HEK293 (cell line): Measurements from ENCODE around the gene CRB2.

Source experiments
- ZNF133 ChIP-seq: fragments of 450-650 bp; formaldehyde crosslinking; IDR thresholded peaks from 2 replicates; pipeline ENCODE4 v1.5.1; 2016; ENCODE audit warnings: missing biosample characterization, missing genetic modification characterization
- ZNF239 ChIP-seq: fragments of 450-650 bp; formaldehyde crosslinking; IDR thresholded peaks from 2 replicates; pipeline ENCODE4 v1.5.1; 2016; ENCODE audit warnings: missing biosample characterization, missing genetic modification characterization
- ZNF302 ChIP-seq: fragments of 450-650 bp; formaldehyde crosslinking; IDR thresholded peaks from 2 replicates; pipeline ENCODE4 v1.5.1; 2016; ENCODE audit warnings: missing biosample characterization, missing genetic modification characterization, low read depth
- ZNF354C ChIP-seq: fragments of 450-650 bp; formaldehyde crosslinking; IDR thresholded peaks from 2 replicates; pipeline ENCODE4 v1.5.1; 2016; ENCODE audit warnings: missing biosample characterization, missing genetic modification characterization, low read depth, borderline replicate concordance
- ZNF404 ChIP-seq: fragments of 450-650 bp; formaldehyde crosslinking; IDR thresholded peaks from 2 replicates; pipeline ENCODE4 v1.5.1; 2017; ENCODE audit warnings: missing biosample characterization, missing genetic modification characterization
- ZNF501 ChIP-seq: fragments of 450-650 bp; formaldehyde crosslinking; IDR thresholded peaks from 2 replicates; pipeline ENCODE4 v1.5.1; 2016; ENCODE audit warnings: missing biosample characterization, missing genetic modification characterization
- ZNF596 ChIP-seq: fragments of 450-650 bp; IDR thresholded peaks from 2 replicates; pipeline ENCODE4 v1.5.0; 2018; ENCODE audit warnings: missing biosample characterization, mild to moderate bottlenecking, missing genetic modification characterization, moderate library complexity
- ZNF670 ChIP-seq: fragments of 450-650 bp; formaldehyde crosslinking; IDR thresholded peaks from 2 replicates; pipeline ENCODE4 v1.5.1; 2016; ENCODE audit warnings: missing biosample characterization, missing genetic modification characterization, low read depth
- TF ChIP-seq, protein P1 (sequence below): fragments of 450-650 bp; formaldehyde crosslinking; IDR thresholded peaks from 2 replicates; pipeline ENCODE4 v1.5.1; 2016; ENCODE audit warnings: missing biosample characterization, missing genetic modification characterization
- TF ChIP-seq, protein P2 (sequence below): fragments of 450-650 bp; formaldehyde crosslinking; IDR thresholded peaks from 2 replicates; pipeline ENCODE4 v1.5.1; 2016; ENCODE audit warnings: missing biosample characterization, missing genetic modification characterization
- TF ChIP-seq, protein P3 (sequence below): fragments of 450-650 bp; formaldehyde crosslinking; IDR thresholded peaks from 2 replicates; pipeline ENCODE4 v1.5.1; 2017; ENCODE audit warnings: missing biosample characterization, missing genetic modification characterization
- TF ChIP-seq, protein P4 (sequence below): fragments of 450-650 bp; formaldehyde crosslinking; IDR thresholded peaks from 2 replicates; pipeline ENCODE4 v1.5.1; 2016; ENCODE audit warnings: missing biosample characterization, missing genetic modification characterization

GRCh38 chr9:123399803-123400378 lies 43.9 kb downstream of the CRB2 start:
- TF ChIP-seq, protein P1, sequence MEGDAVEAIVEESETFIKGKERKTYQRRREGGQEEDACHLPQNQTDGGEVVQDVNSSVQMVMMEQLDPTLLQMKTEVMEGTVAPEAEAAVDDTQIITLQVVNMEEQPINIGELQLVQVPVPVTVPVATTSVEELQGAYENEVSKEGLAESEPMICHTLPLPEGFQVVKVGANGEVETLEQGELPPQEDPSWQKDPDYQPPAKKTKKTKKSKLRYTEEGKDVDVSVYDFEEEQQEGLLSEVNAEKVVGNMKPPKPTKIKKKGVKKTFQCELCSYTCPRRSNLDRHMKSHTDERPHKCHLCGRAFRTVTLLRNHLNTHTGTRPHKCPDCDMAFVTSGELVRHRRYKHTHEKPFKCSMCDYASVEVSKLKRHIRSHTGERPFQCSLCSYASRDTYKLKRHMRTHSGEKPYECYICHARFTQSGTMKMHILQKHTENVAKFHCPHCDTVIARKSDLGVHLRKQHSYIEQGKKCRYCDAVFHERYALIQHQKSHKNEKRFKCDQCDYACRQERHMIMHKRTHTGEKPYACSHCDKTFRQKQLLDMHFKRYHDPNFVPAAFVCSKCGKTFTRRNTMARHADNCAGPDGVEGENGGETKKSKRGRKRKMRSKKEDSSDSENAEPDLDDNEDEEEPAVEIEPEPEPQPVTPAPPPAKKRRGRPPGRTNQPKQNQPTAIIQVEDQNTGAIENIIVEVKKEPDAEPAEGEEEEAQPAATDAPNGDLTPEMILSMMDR (tag by site-specific recombination) = 0 out of 2 replicates have a peak, but pooled peaks have one; percentile 12
- TF ChIP-seq ZNF501 (tag by site-specific recombination) = no peak
- TF ChIP-seq, protein P2, sequence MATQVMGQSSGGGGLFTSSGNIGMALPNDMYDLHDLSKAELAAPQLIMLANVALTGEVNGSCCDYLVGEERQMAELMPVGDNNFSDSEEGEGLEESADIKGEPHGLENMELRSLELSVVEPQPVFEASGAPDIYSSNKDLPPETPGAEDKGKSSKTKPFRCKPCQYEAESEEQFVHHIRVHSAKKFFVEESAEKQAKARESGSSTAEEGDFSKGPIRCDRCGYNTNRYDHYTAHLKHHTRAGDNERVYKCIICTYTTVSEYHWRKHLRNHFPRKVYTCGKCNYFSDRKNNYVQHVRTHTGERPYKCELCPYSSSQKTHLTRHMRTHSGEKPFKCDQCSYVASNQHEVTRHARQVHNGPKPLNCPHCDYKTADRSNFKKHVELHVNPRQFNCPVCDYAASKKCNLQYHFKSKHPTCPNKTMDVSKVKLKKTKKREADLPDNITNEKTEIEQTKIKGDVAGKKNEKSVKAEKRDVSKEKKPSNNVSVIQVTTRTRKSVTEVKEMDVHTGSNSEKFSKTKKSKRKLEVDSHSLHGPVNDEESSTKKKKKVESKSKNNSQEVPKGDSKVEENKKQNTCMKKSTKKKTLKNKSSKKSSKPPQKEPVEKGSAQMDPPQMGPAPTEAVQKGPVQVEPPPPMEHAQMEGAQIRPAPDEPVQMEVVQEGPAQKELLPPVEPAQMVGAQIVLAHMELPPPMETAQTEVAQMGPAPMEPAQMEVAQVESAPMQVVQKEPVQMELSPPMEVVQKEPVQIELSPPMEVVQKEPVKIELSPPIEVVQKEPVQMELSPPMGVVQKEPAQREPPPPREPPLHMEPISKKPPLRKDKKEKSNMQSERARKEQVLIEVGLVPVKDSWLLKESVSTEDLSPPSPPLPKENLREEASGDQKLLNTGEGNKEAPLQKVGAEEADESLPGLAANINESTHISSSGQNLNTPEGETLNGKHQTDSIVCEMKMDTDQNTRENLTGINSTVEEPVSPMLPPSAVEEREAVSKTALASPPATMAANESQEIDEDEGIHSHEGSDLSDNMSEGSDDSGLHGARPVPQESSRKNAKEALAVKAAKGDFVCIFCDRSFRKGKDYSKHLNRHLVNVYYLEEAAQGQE (tag by site-specific recombination) = no peak
- TF ChIP-seq, protein P3, sequence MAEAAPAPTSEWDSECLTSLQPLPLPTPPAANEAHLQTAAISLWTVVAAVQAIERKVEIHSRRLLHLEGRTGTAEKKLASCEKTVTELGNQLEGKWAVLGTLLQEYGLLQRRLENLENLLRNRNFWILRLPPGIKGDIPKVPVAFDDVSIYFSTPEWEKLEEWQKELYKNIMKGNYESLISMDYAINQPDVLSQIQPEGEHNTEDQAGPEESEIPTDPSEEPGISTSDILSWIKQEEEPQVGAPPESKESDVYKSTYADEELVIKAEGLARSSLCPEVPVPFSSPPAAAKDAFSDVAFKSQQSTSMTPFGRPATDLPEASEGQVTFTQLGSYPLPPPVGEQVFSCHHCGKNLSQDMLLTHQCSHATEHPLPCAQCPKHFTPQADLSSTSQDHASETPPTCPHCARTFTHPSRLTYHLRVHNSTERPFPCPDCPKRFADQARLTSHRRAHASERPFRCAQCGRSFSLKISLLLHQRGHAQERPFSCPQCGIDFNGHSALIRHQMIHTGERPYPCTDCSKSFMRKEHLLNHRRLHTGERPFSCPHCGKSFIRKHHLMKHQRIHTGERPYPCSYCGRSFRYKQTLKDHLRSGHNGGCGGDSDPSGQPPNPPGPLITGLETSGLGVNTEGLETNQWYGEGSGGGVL = no peak
- TF ChIP-seq ZNF404 (tag by site-specific recombination) = no peak
- no peak for TF ChIP-seq ZNF354C (tag by site-specific recombination)
- TF ChIP-seq ZNF239 (tag by site-specific recombination) = no peak
- no peak for TF ChIP-seq ZNF596 (tag by site-specific recombination)
- TF ChIP-seq ZNF302 = no peak
- TF ChIP-seq ZNF670 = no peak
- no peak for TF ChIP-seq ZNF133 (tag by site-specific recombination)
- TF ChIP-seq, protein P4, sequence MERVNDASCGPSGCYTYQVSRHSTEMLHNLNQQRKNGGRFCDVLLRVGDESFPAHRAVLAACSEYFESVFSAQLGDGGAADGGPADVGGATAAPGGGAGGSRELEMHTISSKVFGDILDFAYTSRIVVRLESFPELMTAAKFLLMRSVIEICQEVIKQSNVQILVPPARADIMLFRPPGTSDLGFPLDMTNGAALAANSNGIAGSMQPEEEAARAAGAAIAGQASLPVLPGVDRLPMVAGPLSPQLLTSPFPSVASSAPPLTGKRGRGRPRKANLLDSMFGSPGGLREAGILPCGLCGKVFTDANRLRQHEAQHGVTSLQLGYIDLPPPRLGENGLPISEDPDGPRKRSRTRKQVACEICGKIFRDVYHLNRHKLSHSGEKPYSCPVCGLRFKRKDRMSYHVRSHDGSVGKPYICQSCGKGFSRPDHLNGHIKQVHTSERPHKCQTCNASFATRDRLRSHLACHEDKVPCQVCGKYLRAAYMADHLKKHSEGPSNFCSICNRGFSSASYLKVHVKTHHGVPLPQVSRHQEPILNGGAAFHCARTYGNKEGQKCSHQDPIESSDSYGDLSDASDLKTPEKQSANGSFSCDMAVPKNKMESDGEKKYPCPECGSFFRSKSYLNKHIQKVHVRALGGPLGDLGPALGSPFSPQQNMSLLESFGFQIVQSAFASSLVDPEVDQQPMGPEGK (tag by site-specific recombination) = no peak
